ENCODE data around the gene EEFSEC.

The EEFSEC gene

GRCh38 chr3:128335621-128336296, 182.5 kb downstream of the EEFSEC start:
- no peak for DNase-seq (ENCODE audit: low read depth)

- no peak for DNase-seq (ENCODE audit: low read depth)
Observed at GRCh38 chr3:128336337-128337156, 183.3 kb downstream of the EEFSEC start.

- DNase-seq (ENCODE audit: low read depth), result no peak
Observed at GRCh38 chr3:128337305-128337704, 184.0 kb downstream of the EEFSEC start.

- no peak for DNase-seq (ENCODE audit: low read depth)
Observed at GRCh38 chr3:128338536-128339330, 185.5 kb downstream of the EEFSEC start.

- no peak for DNase-seq (ENCODE audit: low read depth)
Observed at GRCh38 chr3:128339491-128340012, 186.3 kb downstream of the EEFSEC start.

DNA sequence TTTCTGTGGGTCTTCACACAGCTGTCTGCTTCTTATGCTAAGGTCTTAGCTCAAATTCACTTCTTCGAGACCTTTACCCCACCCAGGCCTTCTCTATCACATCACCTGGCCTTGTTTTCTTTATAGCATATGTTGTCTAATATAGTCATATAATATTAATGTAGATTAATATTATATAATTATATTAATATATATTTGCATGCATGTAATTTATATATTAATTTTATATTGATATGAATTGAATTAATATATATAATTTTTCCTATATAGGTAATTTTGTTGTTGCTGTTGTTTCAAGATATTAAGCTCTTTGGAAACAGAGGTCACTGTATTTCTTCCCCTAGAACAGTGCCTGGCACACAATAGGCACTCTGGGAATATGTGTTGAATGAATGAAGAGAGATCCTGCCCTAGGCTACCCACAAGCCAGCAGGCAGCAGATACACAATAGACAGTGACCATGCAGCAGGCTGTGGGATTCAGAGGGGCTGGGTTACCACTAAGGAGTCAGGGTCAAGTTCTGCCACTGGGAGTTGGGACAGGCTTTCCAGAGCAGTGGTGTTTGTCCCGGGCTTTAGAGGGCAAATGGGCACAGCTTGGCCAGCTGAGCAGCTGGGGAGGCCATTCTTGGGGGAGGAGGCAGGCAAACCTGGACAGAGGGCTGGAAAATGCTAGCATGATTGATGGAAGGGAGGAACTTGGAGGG, 187.1 kb downstream of the EEFSEC start:
- DNase-seq (ENCODE audit: low read depth), result no peak

GRCh38 chr3:128340904-128341555, 187.7 kb downstream of the EEFSEC start:
- DNase-seq (ENCODE audit: low read depth), result no peak

DNA sequence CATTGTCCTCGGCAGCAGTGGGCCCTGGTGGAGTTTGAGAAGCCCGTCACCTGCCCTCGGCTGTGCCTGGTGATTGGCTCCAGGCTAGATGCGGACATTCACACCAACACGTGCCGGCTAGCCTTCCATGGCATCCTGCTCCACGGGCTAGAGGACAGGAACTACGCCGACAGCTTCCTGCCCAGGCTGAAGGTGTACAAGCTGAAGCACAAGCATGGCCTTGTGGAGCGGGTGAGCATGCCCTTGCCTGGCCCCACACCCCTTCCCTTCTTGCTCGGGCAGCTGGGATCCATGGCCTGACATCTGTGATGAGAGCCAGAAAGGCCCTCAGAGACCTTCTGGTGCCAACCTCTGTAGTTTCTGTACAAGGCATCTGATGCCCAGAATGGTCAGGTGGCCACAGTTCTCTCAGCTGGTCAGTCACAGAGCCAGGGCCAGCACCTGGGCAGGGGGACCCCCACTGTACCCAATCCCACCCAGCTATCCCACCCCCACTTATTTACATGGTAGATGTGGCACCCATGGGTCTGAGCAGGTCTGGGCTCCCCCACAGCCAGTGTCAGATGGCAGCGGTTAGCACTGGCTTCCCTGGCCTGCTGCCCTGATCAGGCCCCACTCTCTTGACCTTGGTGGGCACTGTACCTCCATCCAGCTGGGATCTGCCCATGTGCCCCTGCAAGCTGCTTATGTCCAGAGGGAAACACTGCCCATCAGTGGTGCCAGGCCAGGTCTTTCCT, 188.5 kb downstream of the EEFSEC start:
- no peak for DNase-seq (ENCODE audit: low read depth)

GRCh38 chr3:128342701-128343180, 189.5 kb downstream of the EEFSEC start:
- DNase-seq (ENCODE audit: low read depth), result no peak

DNA sequence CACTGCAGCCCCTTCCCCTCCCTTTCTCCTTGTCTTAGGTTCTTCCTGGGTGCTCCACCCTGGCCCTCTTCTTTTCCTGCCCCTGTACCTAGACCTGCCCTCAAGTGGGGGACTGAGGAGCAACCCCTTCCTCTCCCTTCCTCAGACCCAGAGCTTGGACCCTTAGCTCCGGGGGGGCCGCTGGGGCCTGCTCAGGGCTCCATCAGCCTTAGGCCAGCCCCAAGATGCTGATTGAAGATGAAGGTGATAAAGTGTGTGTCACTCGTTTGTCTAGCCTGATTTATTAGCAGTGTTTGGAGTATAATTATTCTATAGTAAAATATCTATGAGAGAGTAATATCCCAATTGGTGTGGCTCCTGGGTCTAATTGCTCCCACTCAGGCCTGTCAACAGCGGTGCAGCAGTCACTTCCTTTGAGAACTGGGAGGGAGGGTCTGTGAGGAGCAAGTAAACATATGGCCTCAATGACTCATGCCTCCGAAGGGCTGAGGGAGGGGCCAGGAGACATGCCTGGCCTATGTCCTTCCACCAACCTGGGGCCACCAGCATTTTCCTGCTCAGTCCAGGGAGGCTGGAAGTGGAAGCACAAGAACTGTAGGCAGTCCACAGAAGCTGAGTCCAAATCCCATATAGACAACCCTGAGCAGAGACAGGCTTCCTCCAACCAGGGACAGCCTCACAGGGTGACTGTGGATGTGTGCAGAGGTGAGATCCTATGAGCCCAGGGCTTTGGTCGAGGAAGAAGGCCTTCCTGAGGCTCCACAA, 190.2 kb downstream of the EEFSEC start:
- DNase-seq (ENCODE audit: low read depth), result no peak

GRCh38 chr3:128344052-128344735, 190.9 kb downstream of the EEFSEC start:
- no peak for DNase-seq (ENCODE audit: low read depth)

DNA sequence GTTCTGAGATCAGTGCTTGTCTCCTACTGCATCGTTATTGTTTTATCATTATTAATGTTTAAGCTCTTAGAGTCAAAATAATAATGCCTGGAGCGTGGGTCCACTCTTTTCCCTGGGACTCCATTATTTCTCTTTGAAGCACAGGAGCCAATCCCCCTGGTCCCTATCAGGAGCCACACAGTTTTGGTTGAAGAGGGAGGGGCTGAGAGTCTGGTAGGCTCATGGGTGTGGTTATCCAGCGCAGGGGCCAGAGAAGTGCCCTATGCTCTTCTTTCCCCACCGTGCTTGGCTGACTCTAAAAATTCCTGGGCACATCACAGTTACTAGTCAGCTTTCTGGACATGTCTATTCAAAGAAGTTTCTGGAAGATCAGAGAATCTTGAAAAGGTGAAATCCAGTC, 191.9 kb downstream of the EEFSEC start:
- DNase-seq (ENCODE audit: low read depth), result no peak

GRCh38 chr3:128346562-128346961, 193.3 kb downstream of the EEFSEC start:
- DNase-seq (ENCODE audit: low read depth), result no peak

- DNase-seq (ENCODE audit: low read depth), result no peak
Observed at GRCh38 chr3:128347282-128347681, 194.0 kb downstream of the EEFSEC start.

DNA sequence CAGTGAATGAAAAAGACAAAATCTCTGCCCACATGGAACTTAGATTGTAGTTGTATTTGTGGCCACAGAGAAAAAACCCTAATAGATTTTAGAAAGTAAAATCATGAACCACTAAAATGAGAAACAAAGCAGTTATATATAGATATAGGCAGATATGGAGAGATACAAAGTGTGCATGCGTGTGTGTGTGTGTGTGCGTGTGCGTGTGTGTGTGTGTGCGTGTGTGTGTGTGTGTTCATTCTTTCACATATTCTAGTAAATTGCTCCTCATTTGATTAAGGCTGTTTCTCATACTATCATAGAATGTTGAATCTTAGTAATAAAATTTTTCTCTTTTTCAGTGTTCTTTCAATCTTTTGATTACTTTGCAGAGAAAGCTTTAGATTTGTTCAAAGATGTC, 194.8 kb downstream of the EEFSEC start:
- no peak for DNase-seq (ENCODE audit: low read depth)

- no peak for DNase-seq (ENCODE audit: low read depth)
Observed at GRCh38 chr3:128348805-128349531, 195.7 kb downstream of the EEFSEC start.

DNA sequence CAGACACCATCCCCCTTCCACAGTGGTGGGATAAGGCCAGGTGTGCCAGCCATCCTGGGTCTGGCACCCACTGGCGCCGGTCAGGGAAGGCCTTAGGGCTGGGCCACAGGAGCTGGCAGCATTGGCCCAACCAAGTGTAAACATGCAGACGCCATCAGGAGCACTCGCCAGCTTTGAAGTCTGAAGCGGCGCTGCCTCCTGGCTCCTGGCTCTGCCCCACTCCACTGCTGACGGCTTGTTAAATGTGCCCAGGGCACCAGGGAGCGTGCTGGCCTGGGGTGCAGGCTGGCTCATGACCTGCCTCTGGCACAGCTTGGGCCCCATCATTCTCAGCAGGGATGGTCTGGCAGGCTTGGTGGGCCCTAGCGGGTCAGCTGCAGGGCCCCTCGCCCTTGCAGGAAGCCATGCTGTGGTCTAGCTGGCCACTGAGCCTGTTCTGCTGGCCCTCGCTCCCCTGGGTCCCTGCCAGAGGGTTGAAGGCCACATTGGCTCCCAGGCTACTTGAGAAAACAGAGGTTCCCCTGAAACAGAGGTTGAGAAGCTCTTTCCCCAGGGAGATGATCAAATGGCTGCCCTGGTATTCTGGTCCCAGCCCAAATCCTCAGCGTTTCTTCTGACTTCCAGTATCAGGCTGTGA, 196.8 kb downstream of the EEFSEC start:
- DNase-seq (ENCODE audit: low read depth), result no peak

GRCh38 chr3:128351546-128351945, 198.3 kb downstream of the EEFSEC start:
- DNase-seq (ENCODE audit: low read depth), result no peak
